ENCODE results near the gene CHAC2.

DNA sequence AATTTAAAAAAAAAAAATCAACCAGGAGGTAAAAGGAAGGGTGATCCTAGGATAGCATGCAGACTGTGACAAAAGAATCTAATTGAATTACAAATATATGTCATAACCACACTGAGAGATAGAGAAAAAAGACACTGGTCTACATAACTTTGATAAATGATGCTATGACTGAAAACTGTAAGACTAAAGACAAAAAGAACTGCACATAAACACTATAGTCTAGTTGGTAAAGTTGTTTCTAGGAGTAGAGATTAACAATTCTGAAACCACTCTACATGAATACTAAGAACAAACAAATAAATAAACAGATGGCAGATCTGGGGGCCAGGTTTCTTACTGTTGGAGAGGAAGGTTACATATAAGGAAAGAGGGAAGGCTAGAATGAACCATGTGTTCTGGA lies 14.6 kb upstream of the CHAC2 start:
- TF ChIP-seq YY1 (IDR thresholded peaks at IDR 0.05; ENCODE audit: insufficient read depth, insufficient read length), result no peak
- TF ChIP-seq SUZ12 (IDR thresholded peaks at IDR 0.05; ENCODE audit: extremely low read depth, insufficient read depth, insufficient read length), result no peak
- no peak for TF ChIP-seq ZNF274 (IDR thresholded peaks at IDR 0.05; ENCODE audit: low read depth, low read length)
